Measurements from ENCODE around the gene ID1.

- TF ChIP-seq CTCF (IDR thresholded peaks at IDR 0.05) = no peak
- no peak for TF ChIP-seq POLR2A (IDR thresholded peaks at IDR 0.05)
Measured at GRCh38 chr20:31604567-31605030, 490 bp upstream of the ID1 start.
